Cortex of kidney (tissue), 1 donor: ENCODE results near the gene TRIM10.
"Not testable (repeated sequence)": the region's sequence is repeated elsewhere in the genome, so short reads cannot be mapped to it uniquely, and the experiment has no call there.

Source experiments
- DNase-seq: peaks from one replicate; lab custom pipeline; 2025; lab: John Stamatoyannopoulos, UW

TRIM10 gene

DNA sequence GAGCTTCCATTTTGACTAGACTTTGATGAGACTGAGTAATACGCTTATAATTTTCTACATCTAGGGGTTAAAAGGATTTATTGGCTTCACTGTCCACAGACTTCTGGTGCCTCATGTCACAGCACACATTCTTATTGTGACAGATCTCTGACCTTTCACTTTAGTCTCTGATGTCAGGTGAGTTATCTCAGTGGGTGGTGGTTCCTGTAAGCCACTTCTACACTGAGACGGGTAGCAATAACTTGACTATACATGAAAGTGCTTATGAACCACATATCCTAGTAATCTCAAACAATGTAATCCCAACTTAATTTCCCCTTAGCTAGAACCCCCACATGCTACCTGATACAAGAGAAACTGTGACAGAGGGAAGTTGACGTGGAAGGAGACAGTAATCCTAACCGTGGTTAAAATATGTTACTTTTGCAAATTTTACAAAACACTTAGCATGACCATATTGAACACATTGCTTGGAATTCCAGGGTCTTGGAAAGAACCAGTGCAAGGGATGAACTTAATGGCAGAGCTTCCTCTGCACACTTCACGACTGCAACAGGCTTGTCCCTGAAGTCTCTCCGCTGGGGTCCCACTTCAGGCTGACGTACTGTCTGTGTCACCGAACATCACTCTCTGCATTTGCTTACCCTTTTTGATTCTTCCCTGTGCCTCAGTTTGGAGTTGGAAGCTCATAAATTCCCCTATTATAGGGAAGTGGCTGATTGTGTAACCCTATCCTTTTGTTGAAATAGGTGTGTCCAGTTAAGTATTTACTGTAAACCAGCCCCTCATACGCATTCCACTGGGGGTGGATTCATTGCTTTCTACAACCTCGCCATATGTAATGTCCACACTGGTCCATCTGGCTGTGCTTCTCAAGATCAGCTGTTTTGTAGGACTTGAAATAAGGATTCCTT lies 31.5 kb downstream of the TRIM10 start:
- no peak for DNase-seq

DNA sequence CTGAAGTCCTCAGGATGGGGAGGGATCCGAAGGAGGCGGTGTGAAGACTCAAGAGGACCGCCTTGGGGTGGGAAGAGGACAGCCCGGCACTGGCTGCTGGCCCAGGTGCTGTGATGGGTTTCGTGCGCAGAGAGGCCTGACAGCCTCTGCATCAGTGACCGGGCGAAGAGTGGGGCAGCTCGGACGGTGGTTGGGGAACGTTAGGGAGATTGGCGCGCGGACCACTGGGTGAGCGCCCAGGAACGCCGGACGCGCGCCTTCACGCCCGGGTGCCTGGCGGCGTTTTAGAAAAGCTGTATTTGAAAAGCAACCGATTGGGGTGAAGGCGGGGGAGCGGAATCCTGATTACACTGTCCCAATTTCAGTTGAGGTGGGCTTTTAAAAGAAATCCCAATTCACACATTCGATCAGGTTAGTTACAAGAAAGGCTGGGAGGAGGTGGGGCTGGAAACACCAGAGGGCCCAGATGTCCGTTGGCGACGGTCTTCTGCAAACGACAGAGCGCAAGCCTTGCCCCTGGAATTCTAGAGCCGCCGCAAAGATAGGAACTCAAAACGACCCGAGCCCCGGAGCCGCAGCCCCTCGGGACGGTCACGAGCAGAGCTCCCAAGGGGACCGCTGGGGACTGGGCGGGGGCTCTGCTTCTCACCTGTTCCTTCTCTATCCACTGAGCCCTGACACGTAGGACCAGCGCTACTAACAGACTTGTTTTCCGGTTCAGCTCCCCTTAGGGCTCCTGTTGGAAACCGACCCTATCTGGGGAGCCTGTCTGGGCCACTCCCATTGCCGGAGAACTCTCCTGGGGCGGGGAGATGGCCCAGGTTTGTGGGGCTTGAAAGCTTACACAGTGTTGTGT lies 33.5 kb downstream of the TRIM10 start:
- DNase-seq, result no peak

DNA sequence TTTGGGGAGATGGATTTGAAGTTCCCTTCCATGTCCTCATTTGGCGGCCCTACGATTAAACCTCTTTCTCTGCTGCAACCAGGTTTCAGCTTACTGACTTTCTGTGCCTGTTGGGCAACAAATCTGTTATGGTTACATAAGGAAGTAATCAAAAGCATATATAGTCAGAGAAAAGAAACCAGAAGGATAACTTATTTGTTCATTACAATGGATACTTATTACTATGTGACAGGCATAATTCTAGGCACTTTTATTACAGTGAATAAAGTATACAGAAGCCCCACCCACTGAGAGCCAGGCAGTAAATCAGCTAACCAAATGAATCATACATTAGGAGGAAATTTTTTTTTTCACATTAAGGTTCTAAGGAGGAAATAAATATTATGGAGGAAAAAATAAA lies 38.5 kb downstream of the TRIM10 start:
- DNase-seq, result no peak

DNA sequence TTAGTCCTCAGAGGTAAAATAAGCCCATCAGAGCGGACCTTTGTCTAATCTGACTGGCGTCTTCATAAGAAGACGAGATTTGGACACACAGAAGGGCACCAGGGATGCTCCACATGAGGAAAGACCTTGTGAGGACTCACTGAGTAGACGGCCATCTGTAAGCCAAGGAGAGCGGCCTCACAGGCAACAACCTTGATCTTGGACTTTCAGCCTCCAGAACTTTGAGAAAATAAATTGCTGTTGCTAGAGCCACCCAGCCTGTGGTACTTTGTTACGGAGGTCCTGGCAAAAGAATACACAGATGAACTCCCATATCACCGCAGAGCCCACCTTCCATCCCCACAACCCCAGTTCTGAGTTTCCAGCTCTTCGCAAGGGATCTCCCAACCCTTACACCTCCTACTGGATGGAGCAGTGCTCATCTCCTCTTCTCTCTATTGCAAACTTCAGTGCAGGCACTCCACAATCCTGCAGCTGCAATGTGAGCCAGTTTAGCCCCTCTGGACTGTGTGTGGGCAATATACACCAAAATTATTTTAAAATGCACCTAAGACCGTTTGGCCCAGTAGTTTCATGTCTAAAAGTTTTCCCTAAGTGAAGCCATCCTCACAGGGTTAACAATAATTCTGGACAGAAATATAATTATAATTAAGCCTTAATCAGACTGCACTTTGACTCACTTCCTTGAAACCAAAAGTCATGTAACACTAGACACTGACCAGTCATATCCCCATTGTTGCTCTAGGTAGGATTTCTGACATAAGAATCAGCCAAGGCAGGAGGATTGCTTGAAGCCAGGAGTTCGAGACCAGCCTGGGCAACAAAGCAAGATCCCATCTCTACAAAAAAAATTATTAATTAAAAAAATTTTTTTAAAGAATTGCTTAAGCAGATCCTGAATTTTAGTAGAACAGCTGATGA lies 39.3 kb downstream of the TRIM10 start:
- DNase-seq, result no peak

DNA sequence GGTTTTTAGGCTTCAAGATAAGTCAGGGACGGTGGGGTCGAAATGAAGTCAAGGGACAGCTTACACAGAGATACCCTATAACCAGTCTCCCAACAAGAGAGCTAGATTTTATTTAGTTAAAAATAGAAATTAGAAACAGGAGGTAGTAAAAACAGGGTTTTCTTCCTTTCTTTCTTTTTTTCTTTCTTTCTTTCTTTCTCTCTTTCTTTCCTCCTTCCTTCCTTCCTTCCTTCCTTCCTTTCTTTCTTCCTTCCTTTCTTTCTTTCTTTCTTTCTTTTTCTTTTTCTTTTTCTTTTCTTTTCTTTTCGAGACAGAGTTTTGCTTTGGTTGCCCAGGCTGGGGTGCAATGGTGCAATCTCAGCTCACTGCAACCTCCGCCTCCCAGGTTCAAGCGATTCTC lies 42.3 kb downstream of the TRIM10 start:
- not testable (repeated sequence) for DNase-seq

DNA sequence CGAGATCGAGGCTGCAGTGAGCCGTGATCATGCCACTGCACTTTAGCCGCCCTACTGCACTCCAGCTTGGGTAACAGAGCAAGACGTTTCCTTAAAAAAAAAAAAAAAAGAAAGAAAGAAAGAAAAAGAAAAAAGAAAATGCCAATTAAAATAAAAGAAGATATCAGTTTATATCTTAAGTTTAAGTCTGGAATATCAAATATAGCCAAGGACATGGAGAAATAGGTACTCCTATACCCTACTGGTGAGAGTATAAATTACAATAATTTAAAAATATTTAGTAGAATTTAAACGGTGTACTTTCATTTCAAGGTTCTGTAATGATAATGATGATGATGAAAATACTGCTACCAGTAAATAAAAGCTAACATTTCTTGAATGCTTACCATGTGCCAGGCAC lies 44.3 kb downstream of the TRIM10 start:
- DNase-seq, result no peak

DNA sequence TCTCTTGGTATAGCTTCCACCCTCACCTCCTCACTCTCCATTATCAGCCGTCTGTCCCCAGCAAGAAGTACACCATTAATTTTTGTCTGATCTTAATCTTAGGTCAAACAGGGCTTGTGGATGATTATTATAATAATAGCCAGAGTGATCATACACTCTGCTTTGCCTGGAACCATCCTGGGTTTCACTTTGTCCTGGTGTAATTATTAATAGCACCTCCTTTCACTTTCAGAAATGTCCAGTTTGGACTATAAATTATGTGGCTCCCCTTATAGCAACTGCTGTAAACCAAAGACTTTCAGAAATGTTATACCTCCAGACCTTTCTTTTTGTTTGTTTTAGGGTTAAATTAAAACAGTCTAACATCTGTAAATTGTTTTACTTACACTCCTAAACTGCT lies 47.2 kb downstream of the TRIM10 start:
- DNase-seq, result no peak

DNA sequence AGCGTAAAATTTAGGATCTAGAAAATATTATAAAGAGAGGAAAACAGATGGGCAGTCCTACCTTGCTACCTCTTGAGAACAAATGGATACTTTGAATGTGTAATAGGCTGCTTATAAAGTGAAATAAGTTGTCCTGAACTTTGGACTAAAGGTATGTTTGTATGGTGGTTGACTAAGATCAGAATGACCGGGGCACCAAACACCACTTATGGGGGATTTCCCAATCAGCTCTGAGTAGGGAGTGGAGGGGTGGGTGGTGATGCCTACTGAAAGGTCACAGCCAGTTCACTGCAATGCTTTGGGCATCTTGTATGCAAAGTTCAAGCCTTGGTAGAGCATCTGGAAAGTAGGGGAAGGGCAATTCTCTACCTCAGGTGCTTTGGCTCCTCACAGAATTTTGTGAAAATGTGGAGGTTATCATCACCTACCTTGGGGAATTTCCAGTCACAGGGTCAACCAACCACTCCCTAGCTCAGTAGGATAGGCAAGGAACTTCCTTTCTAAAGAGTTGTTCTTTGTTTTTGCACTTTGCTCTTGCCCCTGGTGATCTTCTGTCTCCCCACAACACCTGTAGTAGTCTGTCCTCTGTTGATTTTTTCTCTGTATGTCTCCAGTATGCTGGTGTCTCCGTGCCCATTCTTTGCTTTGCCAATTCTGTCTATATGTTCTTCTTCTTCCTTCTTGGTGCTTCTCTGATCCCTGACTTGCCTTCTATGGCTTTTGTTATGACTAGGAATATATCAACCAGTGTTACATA lies 47.8 kb downstream of the TRIM10 start, which contains the start of gene TRIM31:
TSS of gene TRIM31 (minus strand) at position 88 of the 757 bp plus-strand sequence. CDS start 285 bp downstream, outside the sequence.
- no peak for DNase-seq

DNA sequence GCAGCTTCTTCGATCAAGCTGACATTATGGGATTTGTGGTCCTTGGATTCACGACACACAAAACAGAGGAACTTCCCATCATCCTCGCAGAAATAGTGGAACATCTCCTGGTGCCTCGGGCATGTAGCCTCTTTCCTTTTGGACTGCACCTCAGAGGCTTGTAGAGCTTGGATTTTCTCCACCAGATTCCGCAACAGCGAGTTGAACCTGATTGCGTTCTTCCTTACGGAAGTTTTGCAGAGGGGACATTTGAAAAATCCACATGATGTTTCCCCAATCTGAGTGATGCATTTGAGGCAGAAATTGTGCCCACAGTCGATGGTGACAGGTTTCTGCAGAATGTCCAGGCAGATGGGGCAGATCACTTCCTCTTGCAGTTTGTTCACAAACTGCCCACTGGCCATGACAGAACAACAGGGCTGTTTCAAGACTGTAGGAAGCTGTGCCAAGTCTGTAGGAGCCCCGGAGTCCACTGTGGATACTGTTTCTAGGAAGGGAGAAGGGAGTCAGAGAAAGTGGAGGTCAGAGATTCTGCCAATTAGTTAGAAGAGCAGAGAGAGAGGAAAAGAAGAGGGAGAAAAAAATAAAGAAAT lies 48.5 kb downstream of the TRIM10 start:
- DNase-seq, result no peak

DNA sequence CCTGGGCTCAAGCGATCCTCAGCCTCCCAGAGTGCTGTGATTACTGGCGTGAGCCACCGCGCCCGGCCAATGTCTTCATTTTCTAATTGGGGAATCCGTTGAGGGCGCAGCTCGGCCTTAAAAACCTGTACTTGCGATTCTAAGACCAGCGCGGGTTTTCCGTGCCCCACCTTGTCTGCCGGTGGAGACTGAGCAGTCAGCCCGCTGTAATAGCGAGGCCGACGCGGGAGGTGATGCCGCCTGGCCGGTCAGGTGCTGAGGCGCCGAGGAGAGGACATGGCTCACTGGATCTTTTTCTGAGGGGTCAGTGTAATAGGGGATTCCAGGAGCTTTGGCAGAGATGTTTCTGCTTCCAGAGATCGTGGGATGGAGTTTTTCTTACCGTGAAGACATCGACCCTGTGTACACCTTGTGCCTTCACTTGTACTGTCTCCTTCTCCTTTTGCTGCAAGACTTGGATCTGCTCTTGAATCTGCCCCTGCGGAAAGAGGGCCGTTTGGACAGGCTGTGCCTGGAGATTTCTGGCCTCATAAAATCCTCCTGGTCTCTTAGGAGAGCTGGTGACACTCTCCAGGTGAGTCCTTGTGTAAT lies 49.6 kb downstream of the TRIM10 start:
- no peak for DNase-seq

DNA sequence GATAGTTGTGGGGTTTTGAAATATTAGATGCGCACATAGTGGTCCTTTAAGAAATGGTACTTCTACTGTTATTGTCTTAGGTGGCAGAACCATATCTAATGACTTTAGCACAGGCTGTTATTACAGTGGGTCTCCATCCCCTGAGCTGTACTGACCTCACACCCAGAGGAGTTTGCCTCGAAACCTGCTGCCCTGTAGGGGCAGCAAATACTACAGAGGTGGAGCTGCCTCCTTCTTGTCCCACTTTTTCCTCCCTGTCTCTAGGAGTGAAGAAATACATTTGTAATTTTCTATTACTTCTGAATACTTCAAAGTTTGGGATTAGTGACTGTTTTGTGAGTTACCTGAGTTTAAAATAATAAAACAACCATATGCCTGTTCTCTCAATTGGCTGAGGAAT lies 56.4 kb downstream of the TRIM10 start:
- no peak for DNase-seq

DNA sequence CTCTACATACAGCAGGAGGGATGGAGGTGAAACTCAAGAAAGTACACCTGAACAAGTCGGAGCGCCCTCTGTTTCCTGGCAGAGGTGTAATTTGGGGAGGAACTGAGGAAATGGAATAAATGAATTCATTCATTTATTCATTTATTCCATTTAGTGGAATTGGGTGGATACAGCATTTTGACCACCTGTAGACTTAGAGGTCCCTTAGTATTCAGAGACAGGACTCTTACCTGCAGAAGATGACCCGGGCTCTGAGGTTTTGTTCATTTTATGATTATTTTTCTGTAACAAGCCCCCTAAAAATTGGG lies 57.2 kb downstream of the TRIM10 start:
- no peak for DNase-seq

DNA sequence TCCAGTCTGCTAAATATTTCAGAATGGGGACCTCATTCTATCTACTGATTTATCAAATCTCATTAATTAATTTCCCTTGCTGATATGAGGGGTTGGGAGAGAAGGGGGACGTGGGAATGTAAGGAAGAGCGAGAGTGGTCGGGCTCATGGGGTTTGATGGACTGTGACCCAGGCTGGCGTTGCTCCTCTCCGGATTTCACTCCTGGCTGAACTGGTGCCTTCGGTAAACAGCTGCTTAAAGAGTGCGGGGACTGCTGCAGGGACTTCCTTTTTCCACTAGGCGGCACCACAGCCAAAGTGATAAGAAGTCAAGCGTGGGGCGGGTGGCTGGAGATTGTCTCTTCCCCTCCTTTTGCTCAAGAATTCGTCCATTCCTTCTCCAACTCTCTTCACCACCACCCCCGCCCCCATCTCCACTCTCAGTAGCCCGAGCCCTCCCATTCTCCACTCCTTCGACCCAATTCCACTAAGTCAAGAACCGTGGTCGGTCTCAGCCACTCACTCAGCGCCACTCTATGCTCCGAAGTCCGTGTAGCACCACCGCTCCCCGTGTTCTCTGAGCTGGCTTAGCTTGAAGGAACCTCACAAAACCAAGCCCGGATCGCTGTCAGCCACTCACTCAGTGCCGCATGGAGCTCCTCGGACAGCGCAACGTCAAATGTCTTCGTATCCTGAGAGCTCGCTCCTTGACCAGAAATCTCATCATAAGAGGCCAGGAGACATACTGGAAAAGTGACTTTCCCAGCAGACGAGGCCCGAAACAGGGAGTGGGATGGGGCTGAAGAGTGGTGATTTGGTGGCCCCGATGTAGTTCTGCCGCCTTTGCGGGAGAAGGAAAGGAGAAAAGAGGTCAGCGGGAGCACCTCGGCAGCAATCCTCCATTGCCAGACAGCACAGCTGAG lies 57.8 kb downstream of the TRIM10 start:
- DNase-seq, result no peak

DNA sequence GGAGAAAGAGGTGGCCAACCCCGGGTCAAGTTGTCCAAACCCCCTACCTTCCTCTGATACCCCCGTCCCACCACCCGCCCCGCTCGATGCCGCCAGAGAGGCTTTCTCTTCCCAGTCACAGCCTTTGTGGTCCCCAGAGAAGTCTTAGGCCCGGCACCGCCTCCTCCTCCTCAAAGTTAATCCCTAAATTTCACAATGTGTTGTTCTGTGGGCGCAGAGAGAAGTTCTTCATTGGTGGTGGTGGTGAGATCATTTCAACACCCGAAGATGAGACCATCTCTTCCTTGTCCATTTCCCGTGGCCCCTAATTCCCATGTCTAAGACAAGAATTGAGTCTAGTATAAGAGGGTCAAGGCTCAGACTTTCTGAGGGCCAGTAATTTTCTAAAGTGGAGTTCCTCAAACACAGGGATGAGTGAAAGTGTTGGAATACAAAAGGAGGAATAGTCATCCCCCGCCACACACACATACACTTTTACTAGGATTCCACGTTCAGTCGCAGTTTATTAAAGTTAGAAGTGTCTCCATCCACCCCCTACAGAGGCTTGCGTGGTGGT lies 58.5 kb downstream of the TRIM10 start:
- DNase-seq, result no peak
